RWPE1 (cell line): ENCODE measurements around the gene AGFG2.

Experiments used
- CTCF ChIA-PET: fragments of 350-600 bp; sonication (Branson Sonifier 250); formaldehyde crosslinking; extraction: SDS; loops from one replicate; lab custom pipeline; 2021; lab: Yijun Ruan, JAX
- POLR2A ChIA-PET: fragments of 400-600 bp; formaldehyde crosslinking; extraction: SDS; loops from one replicate; lab custom pipeline; 2020; ENCODE audit warnings: antibody characterized with exemption; ENCODE audit not compliant: low non-redundant PET; lab: Yijun Ruan, JAX
- DNase-seq: peaks from one replicate; pipeline ENCODE4 v3.0.0; 2012; ENCODE audit warnings: low spot score
- H3K27ac ChIP-seq: fragments of 450-650 bp; 2 replicates; pipeline ENCODE4 v1.5.1; 2017
- CTCF ChIP-seq: fragments of 450-650 bp; conservative IDR thresholded peaks from 2 replicates; pipeline ENCODE4 v1.5.1; 2017; ENCODE audit warnings: low read depth, mild to moderate bottlenecking

AGFG2 gene

DNA sequence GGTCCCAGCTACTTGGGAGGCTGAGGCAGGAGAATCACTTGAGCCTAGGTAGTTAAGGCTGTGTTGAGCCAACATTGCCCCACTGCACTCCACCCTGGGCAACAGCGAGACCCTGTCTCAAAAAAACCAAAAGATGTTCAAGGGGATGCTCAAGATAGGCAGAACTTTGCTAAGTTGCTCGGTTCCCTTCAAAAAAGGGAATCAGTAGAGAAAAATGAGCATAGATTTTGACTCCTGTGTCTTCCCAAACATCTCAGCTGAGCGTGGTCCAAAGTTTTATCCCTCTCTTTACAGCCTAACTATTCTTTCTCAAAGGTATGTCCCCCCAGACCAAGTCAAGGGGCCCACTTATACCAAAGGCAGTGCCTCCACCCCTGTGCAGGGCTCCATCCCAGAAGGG, 14.0 kb downstream of the AGFG2 start:
- no peak for DNase-seq
- ChIA-PET CTCF (no interaction called here), POLR2A (no interaction called here)
- no peak for TF ChIP-seq CTCF
- H3K27ac ChIP-seq = no peak overlapping the region

GRCh38 chr7:100555701-100556100, 16.7 kb downstream of the AGFG2 start:
- DNase-seq = no peak
- H3K27ac ChIP-seq = peak overlapping the region; percentile 79
- ChIA-PET POLR2A (no interaction called here), CTCF (interaction anchor here (0.5 to 2.4 kb wide), 2 partner anchors 87 to 90 kb away, joined by 4 to 8 read pairs; no protein-coding TSS in a partner anchor)
- no peak for TF ChIP-seq CTCF

- no peak for TF ChIP-seq CTCF
- DNase-seq = no peak
- ChIA-PET CTCF (interaction anchor here (0.5 to 2.4 kb wide), 4 partner anchors 18 to 91 kb away, joined by 3 to 8 read pairs (median 4); no protein-coding TSS in a partner anchor), POLR2A (interaction anchor here (0.6 kb wide), 1 partner anchor 99 kb away, joined by 7 read pairs; no protein-coding TSS in a partner anchor)
- H3K27ac ChIP-seq = peak overlapping the region; percentile 79
Observed at GRCh38 chr7:100556541-100556940, 17.5 kb downstream of the AGFG2 start.

DNA sequence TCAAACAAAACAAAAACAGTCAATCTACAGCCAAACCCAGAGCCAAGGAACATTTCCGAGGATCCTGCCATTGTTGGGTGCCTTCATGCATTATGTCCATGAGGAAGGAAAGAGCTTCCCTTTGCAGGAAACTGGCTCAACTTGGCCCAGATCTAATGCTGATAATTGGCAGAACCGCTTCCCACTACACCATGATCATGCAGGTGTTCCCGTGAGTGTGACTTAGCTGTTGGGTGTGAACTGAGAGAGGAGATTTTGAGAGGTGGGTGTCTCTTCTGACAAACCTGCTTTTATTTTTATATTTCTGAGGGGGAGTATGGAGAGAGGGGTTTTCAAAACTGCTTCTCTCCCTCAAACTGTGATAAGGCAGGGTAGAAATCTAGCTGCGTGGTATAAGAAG, 20.1 kb downstream of the AGFG2 start:
- H3K27ac ChIP-seq = peak overlapping the region; percentile 29
- POLR2A ChIA-PET = interaction anchor here (0.6 kb wide), 1 partner anchor 50 kb away, joined by 3 read pairs; no protein-coding TSS in a partner anchor
- no peak for DNase-seq
- CTCF ChIA-PET = interaction anchor here (0.6 to 1.8 kb wide), 17 partner anchors 9 to 399 kb away, joined by 3 to 32 read pairs (median 4); partner anchors contain the start of genes PPP1R35 and SPACDR
- TF ChIP-seq CTCF = no peak

DNA sequence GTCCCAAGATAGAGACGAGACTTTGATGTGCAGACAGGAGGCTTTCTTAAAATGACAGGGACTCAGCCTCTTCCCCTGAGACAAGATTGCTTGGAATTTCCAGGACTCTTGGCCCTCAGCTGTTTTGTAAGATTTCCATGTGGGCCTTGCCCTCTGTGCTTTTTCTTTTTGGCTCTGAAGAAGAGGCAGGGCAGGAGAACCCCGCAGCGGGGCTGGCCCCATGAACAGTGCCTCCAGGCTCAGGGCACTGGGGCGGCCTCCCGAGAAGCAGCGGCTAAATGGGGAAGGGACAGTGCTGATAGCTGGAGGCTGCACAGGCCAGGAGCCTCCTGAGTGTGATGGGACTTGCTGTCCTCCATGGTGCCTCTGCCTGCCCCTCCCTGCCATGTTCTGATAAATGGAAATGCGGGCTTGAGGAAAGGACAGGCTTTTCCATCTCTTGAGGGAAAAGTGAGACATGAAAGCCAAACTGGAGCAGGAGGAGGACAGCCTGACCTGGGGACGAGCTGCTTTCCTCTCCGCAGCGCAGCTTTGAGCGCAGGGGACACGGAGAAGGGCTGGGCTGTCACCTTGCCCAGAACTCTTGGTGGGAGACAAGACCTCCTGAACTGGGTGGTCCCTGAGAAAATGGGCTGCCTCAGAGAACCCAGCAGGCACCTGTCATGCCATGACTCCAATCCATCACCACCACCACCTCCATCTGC, 22.6 kb downstream of the AGFG2 start:
- TF ChIP-seq CTCF = no peak
- CTCF ChIA-PET = interaction anchor here (0.6 to 1.0 kb wide), 3 partner anchors 34 to 131 kb away, joined by 3 to 5 read pairs (median 3); no protein-coding TSS in a partner anchor
- POLR2A ChIA-PET = interaction anchor here (0.6 kb wide), 1 partner anchor 108 kb away, joined by 4 read pairs; no protein-coding TSS in a partner anchor
- no peak for DNase-seq
- peak overlapping the region; percentile 40 for H3K27ac ChIP-seq

DNA sequence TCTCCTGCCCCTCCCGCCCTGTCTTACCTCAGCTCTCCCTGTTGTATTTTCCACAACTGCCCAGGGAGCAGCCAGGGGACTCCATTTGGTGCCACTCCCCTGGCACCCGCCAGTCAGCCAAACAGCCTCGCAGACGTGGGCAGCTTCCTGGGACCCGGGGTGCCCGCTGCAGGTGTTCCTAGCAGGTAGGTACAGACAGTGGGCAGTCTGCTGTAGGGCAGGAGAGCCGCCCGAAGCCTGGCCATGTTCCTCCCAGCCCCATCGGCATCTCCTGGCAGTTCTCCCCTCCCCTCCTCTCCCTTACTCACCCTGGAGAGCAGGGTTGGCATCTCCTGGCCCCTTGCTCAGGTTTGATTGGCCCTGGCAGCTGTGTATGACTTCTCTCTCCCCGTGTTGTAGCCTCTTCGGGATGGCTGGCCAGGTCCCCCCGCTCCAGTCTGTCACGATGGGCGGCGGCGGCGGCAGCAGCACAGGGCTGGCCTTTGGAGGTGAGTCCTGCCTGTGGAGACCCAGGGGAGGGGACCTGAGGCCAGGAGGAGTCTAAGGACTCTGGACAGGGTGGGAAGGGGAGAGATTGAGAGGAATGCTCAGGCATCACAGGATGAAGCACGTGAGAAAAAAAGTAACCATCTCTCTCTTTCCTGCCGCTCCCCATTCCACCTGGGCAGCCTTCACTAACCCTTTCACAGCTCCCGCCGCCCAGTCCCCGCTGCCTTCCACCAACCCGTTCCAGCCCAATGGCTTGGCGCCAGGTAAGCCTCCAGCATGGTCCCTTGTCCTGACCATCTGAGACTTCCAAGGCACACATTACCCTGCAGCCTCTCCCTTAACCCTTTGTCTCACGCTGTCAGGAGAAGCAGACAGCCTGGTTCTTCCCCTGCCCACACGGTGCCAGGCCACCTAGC, 23.4 kb downstream of the AGFG2 start:
- no peak for TF ChIP-seq CTCF
- ChIA-PET CTCF (interaction anchor here (0.6 to 2.4 kb wide), 3 partner anchors 74 to 138 kb away, joined by 3 to 11 read pairs (median 5); no protein-coding TSS in a partner anchor), POLR2A (no interaction called here)
- peak overlapping the region; percentile 40 for H3K27ac ChIP-seq
- DNase-seq = no peak
